HepG2 (cell line): Measurements from ENCODE around the gene CRYZ. TPM values are rescaled to one million over a fixed set of nuclear protein-coding genes. Genes with fewer than 3 reads are reported as not detected.

Experiments
- CHCHD3 ChIP-seq: sonication (generic); formaldehyde crosslinking; IDR thresholded peaks from 2 replicates; pipeline ENCODE4 v1.8.0; 2022; ENCODE audit warnings: mild to moderate bottlenecking, missing genetic modification reagents, moderate library complexity
- E2F1 ChIP-seq: sonication (generic); formaldehyde crosslinking; IDR thresholded peaks from 2 replicates; pipeline ENCODE4 v1.5.0; 2020; ENCODE audit warnings: missing genetic modification reagents
- HMGXB3 ChIP-seq: sonication (generic); formaldehyde crosslinking; IDR thresholded peaks from 2 replicates; pipeline ENCODE4 v1.4.0; 2020; ENCODE audit warnings: missing genetic modification reagents, borderline replicate concordance
- KAT2B ChIP-seq: fragments of 150-350 bp; IDR thresholded peaks from 2 replicates; pipeline ENCODE4 v1.6.1; 2014; ENCODE audit warnings: low read depth, low read length, borderline replicate concordance
- MAF1 ChIP-seq: sonication (generic); formaldehyde crosslinking; IDR thresholded peaks from 2 replicates; pipeline ENCODE4 v1.5.0; 2020; ENCODE audit warnings: missing genetic modification reagents, borderline replicate concordance
- MTA1 ChIP-seq: sonication (generic); formaldehyde crosslinking; IDR thresholded peaks from 2 replicates; pipeline ENCODE4 v1.4.0; 2020; ENCODE audit warnings: missing genetic modification reagents, mild to moderate bottlenecking, borderline replicate concordance
- MXD1 ChIP-seq: sonication (generic); formaldehyde crosslinking; IDR thresholded peaks from 2 replicates; pipeline ENCODE4 v1.4.0; 2020; ENCODE audit warnings: mild to moderate bottlenecking, missing genetic modification reagents
- PPARG ChIP-seq: conservative IDR thresholded peaks from 2 replicates; pipeline ENCODE4 v1.6.1; 2016; ENCODE audit warnings: missing biosample characterization, missing genetic modification reagents
- YEATS2 ChIP-seq: sonication (generic); formaldehyde crosslinking; IDR thresholded peaks from 2 replicates; pipeline ENCODE4 v1.4.0; 2020; ENCODE audit warnings: missing genetic modification reagents, borderline replicate concordance
- ZBTB7B ChIP-seq: sonication (generic); formaldehyde crosslinking; IDR thresholded peaks from 2 replicates; pipeline ENCODE4 v1.4.0; 2020; ENCODE audit warnings: missing genetic modification reagents
- ZNF17 ChIP-seq: sonication (generic); formaldehyde crosslinking; IDR thresholded peaks from 2 replicates; pipeline ENCODE4 v1.5.0; 2020; ENCODE audit warnings: mild to moderate bottlenecking, missing genetic modification reagents
- ZNF260 ChIP-seq: sonication (generic); formaldehyde crosslinking; IDR thresholded peaks from 2 replicates; pipeline ENCODE4 v1.4.0; 2020; ENCODE audit warnings: missing genetic modification reagents, low read depth, mild to moderate bottlenecking, borderline replicate concordance
- ZNF326 ChIP-seq: sonication (generic); formaldehyde crosslinking; IDR thresholded peaks from 2 replicates; pipeline ENCODE4 v1.4.0; 2020; ENCODE audit warnings: missing genetic modification reagents, borderline replicate concordance
- ZNF564 ChIP-seq: sonication (generic); formaldehyde crosslinking; IDR thresholded peaks from 2 replicates; pipeline ENCODE4 v1.8.1; 2023; ENCODE audit warnings: mild to moderate bottlenecking, missing genetic modification reagents
- ZNF580 ChIP-seq: IDR thresholded peaks from 2 replicates; pipeline ENCODE4 v1.6.1; 2016; ENCODE audit warnings: low read depth, borderline replicate concordance
- ZNF720 ChIP-seq: sonication (generic); formaldehyde crosslinking; IDR thresholded peaks from 2 replicates; pipeline ENCODE4 v1.4.0; 2020; ENCODE audit warnings: missing genetic modification reagents
- polyA plus RNA-seq, 8 experiments: library from polyadenylated mRNA; depleted of rRNA in 3 of 8; stranded (reverse) in 7 of 8; unstranded in 1 of 8; fragments of >200 nt; fragmentation: Illumina TruSeq in 4 of 8; extraction: Trizol in 4 of 8; gene quantifications; 2 replicates each; pipeline versions ENCODE4 v1.2.1 to v1.2.3, GENCODE V29; 2011 to 2016; ENCODE audit warnings: low read depth in 4 of 8, missing spikeins in 1 of 8, mixed read lengths in 1 of 8; ENCODE audit not compliant: insufficient read depth in 1 of 8
- total RNA-seq, 5 experiments: library from RNA; depleted of rRNA; stranded (reverse); fragments of >200 nt; fragmentation: Illumina TruSeq; extraction: Trizol; gene quantifications; 2 replicates each; pipeline ENCODE4 v1.2.3, GENCODE V29; 2016; ENCODE audit warnings: low read depth in 1 of 5
- TF ChIP-seq, protein P1 (sequence below): IDR thresholded peaks from 2 replicates; pipeline ENCODE4 v1.6.1; 2016; ENCODE audit warnings: missing compliant biosample characterization, missing genetic modification reagents, borderline replicate concordance
- TF ChIP-seq, protein P2 (sequence below): sonication (generic); formaldehyde crosslinking; IDR thresholded peaks from 2 replicates; pipeline ENCODE4 v1.4.0; 2020; ENCODE audit warnings: low read depth, missing genetic modification reagents

Gene CRYZ
- total and polyA plus RNA-seq, 2 of the 13 experiments (the other 11 are each of a cell fraction or from before 2014, with no cell fraction given), result 115 to 211 TPM

DNA sequence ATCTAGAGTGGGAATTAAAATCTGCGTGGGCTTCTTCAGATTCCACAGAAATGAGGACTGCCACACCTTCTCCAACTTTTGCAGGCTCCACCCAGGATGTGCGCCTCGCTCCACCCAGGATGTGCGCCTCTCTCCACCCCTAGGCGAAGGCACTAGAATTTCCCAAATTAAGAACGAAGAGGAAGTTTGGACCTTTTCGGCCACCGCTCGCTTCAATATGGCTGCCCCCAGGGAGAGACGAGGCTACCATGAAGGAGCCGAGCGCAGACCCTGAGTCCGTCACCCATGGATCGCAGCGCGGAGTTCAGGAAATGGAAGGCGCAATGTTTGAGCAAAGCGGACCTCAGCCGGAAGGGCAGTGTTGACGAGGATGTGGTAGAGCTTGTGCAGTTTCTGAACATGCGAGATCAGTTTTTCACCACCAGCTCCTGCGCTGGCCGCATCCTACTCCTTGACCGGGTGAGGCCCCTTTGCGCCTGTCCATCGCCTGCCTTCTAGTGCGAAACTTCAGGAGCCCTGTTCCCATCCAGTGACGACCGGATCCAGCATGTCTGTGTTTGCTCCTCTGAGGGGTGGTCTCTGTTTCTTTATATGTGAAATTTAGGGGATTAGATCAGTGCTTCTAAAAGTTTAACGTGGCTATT, at the start of gene CRYZ, which contains the start of gene TYW3 (continued):
- peak; percentile 70; the same call in 1 of the 2 replicates for TF ChIP-seq MXD1 (CRISPR knock-in tag)
- no peak for TF ChIP-seq ZNF720 (CRISPR knock-in tag)
- no peak for TF ChIP-seq CHCHD3 (CRISPR knock-in tag)
- no peak for TF ChIP-seq KAT2B
- TF ChIP-seq ZNF260 (CRISPR knock-in tag), result no peak
- TF ChIP-seq ZNF564 (CRISPR knock-in tag), result no peak
- TF ChIP-seq ZNF326, result no peak
- TF ChIP-seq ZBTB7B (CRISPR knock-in tag), result 0 out of 2 replicates have a peak, but pooled peaks have one; percentile 41
- no peak for TF ChIP-seq ZNF17
- peak; percentile 76 for TF ChIP-seq ZNF580 (CRISPR knock-in tag)
- 0 out of 2 replicates have a peak, but pooled peaks have one; percentile 16 for TF ChIP-seq PPARG (CRISPR knock-in tag)
- peak; percentile 89 for TF ChIP-seq YEATS2 (CRISPR knock-in tag)
- TF ChIP-seq MTA1 (CRISPR knock-in tag), result no peak; the same call in 1 of the 2 replicates
- TF ChIP-seq E2F1 (CRISPR knock-in tag), result no peak
- TF ChIP-seq HMGXB3 (CRISPR knock-in tag), result peak; percentile 50; the same call in 1 of the 2 replicates
- TF ChIP-seq, protein P1, sequence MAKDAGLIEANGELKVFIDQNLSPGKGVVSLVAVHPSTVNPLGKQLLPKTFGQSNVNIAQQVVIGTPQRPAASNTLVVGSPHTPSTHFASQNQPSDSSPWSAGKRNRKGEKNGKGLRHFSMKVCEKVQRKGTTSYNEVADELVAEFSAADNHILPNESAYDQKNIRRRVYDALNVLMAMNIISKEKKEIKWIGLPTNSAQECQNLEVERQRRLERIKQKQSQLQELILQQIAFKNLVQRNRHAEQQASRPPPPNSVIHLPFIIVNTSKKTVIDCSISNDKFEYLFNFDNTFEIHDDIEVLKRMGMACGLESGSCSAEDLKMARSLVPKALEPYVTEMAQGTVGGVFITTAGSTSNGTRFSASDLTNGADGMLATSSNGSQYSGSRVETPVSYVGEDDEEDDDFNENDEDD (CRISPR knock-in tag), result peak; percentile 68
- TF ChIP-seq, protein P2, sequence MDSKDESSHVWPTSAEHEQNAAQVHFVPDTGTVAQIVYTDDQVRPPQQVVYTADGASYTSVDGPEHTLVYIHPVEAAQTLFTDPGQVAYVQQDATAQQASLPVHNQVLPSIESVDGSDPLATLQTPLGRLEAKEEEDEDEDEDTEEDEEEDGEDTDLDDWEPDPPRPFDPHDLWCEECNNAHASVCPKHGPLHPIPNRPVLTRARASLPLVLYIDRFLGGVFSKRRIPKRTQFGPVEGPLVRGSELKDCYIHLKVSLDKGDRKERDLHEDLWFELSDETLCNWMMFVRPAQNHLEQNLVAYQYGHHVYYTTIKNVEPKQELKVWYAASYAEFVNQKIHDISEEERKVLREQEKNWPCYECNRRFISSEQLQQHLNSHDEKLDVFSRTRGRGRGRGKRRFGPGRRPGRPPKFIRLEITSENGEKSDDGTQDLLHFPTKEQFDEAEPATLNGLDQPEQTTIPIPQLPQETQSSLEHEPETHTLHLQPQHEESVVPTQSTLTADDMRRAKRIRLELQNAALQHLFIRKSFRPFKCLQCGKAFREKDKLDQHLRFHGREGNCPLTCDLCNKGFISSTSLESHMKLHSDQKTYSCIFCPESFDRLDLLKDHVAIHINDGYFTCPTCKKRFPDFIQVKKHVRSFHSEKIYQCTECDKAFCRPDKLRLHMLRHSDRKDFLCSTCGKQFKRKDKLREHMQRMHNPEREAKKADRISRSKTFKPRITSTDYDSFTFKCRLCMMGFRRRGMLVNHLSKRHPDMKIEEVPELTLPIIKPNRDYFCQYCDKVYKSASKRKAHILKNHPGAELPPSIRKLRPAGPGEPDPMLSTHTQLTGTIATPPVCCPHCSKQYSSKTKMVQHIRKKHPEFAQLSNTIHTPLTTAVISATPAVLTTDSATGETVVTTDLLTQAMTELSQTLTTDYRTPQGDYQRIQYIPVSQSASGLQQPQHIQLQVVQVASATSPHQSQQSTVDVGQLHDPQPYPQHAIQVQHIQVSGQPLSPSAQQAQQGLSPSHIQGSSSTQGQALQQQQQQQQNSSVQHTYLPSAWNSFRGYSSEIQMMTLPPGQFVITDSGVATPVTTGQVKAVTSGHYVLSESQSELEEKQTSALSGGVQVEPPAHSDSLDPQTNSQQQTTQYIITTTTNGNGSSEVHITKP, result peak; percentile 89
- no peak; the same call in 1 of the 2 replicates for TF ChIP-seq MAF1
